Bronchial epithelial cell (primary cell): Measurements from ENCODE around the gene ARID2. TPM values are rescaled to one million over a fixed set of nuclear protein-coding genes. Genes with fewer than 3 reads are reported as not detected.

Source experiments
- DNase-seq: peaks from one replicate; pipeline ENCODE4 v3.0.0-alpha.2; 2010; ENCODE audit warnings: low read depth
- FAIRE-seq: peaks from 2 replicates; lab custom pipeline; 2011; peaks lifted over from hg19 to GRCh38; lab: Jason Lieb, UNC
- H3K27me3 ChIP-seq: 2 replicates; pipeline ENCODE4 v1.5.1; 2011; ENCODE audit warnings: low read length; ENCODE audit not compliant: control insufficient read depth, insufficient read depth
- H3K36me3 ChIP-seq: 2 replicates; pipeline ENCODE4 v1.5.1; 2011; ENCODE audit warnings: low read length; ENCODE audit not compliant: control insufficient read depth, insufficient read depth
- H3K4me3 ChIP-seq: 2 replicates; pipeline ENCODE4 v1.5.1; 2011; ENCODE audit warnings: mild to moderate bottlenecking, low read depth, low read length, control low read depth
- total RNA-seq: library from RNA; depleted of rRNA; stranded (reverse); fragments of >200 nt; gene quantifications from 2 replicates; pipeline ENCODE4 v1.2.1, GENCODE V29; 2014
- TF ChIP-seq, protein P1 (sequence below): IDR thresholded peaks from 2 replicates; pipeline ENCODE4 v1.5.1; 2011; ENCODE audit warnings: mild to moderate bottlenecking, moderate library complexity, low read length, control low read depth, inconsistent platforms; ENCODE audit not compliant: insufficient read depth, severe bottlenecking

The ARID2 gene
- total RNA-seq, 1 donor from 2014 or later = 14.2 TPM

- TF ChIP-seq, protein P1, sequence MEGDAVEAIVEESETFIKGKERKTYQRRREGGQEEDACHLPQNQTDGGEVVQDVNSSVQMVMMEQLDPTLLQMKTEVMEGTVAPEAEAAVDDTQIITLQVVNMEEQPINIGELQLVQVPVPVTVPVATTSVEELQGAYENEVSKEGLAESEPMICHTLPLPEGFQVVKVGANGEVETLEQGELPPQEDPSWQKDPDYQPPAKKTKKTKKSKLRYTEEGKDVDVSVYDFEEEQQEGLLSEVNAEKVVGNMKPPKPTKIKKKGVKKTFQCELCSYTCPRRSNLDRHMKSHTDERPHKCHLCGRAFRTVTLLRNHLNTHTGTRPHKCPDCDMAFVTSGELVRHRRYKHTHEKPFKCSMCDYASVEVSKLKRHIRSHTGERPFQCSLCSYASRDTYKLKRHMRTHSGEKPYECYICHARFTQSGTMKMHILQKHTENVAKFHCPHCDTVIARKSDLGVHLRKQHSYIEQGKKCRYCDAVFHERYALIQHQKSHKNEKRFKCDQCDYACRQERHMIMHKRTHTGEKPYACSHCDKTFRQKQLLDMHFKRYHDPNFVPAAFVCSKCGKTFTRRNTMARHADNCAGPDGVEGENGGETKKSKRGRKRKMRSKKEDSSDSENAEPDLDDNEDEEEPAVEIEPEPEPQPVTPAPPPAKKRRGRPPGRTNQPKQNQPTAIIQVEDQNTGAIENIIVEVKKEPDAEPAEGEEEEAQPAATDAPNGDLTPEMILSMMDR = no peak
- DNase-seq (no peak), FAIRE-seq (no peak)
- Histone ChIP-seq H3K4me3 (no peak overlapping the region), H3K27me3 (no peaks in the 10 kb centered on the region), H3K36me3 (no peaks in the 10 kb centered on the region)
Measured at GRCh38 chr12:45915405-45915804, 185.9 kb downstream of the ARID2 start.

GRCh38 chr12:45918818-45919217 is 189.3 kb downstream of the ARID2 start:
- no peak for FAIRE-seq
- no peak overlapping the region for H3K4me3 ChIP-seq
- no peak for DNase-seq
- peaks cover 3% of the 10 kb centered on the region for H3K36me3 ChIP-seq
- TF ChIP-seq, protein P1 = no peak
- H3K27me3 ChIP-seq = no peaks in the 10 kb centered on the region

- TF ChIP-seq, protein P1 = no peak
- Histone ChIP-seq H3K27me3 (no peaks in the 10 kb centered on the region), H3K4me3 (no peak overlapping the region), H3K36me3 (peaks cover 4% of the 10 kb centered on the region)
- DNase-seq (peak; percentile 85), FAIRE-seq (no peak)
Measured at GRCh38 chr12:45928309-45928708, 198.8 kb downstream of the ARID2 start.

DNA sequence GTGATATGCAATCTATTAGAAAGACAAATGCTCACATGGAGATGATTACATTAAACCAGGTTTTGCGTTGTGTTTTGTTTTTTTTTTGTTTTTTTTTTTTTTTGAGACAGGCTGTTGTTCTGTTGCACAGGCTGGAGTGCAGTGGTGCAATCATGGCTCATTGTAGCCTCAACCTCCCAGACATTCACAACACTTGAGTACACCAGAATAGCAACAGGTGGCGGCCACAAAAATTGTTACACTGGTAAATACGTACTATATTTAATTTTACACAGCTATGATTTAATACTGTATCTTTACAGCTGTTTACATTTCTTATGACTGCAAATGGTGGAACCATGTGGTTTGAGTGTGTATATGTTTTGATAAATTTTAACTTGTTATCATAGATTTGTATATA is 200.9 kb downstream of the ARID2 start:
- peaks cover 2% of the 10 kb centered on the region for H3K36me3 ChIP-seq
- no peak overlapping the region for H3K4me3 ChIP-seq
- H3K27me3 ChIP-seq = no peaks in the 10 kb centered on the region
- DNase-seq (no peak), FAIRE-seq (no peak)
- TF ChIP-seq, protein P1 = no peak

GRCh38 chr12:45933504-45933903 is 204.0 kb downstream of the ARID2 start:
- Histone ChIP-seq H3K4me3 (no peak overlapping the region), H3K36me3 (no peaks in the 10 kb centered on the region), H3K27me3 (no peaks in the 10 kb centered on the region)
- FAIRE-seq = no peak
- TF ChIP-seq, protein P1 = no peak
- no peak for DNase-seq

- Histone ChIP-seq H3K4me3 (no peak overlapping the region), H3K27me3 (no peaks in the 10 kb centered on the region), H3K36me3 (no peaks in the 10 kb centered on the region)
- FAIRE-seq = no peak
- DNase-seq = no peak
- TF ChIP-seq, protein P1 = no peak
Measured at GRCh38 chr12:45934956-45935355, 205.4 kb downstream of the ARID2 start.
